Measurements from ENCODE around the gene DPPA3. TPM values are rescaled to one million over a fixed set of nuclear protein-coding genes. Genes with fewer than 3 reads are reported as not detected.
"Not testable (repeated sequence)": the region's sequence is repeated elsewhere in the genome, so short reads cannot be mapped to it uniquely, and the experiment has no call there.

The DPPA3 gene
- total and polyA plus RNA-seq, 2 donors (not counting 1 experiment from before 2014, with no cell fraction given) = not detected

DNA sequence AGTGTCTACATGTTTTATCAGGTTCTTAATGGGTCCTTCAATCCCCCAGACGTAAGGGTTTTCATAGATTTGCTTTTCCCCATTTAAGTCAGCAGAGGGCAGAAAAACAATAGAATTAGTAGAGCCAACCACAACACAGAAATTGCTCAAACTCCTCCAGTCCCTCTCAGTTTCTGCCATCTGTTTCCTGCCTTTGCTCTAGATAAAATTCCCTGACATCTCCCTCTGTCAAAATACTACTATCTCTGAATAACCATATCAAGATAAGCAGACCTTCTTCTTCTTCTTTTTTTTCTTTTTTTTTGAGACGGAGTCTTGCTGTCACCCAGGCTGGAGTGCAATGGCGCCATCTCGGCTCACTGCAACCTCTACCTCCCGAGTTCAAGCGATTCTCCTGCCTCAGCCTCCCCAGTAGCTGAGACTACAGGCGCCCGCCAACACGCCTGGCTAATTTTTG, 33.8 kb upstream of the DPPA3 start:
- H3K36me3 ChIP-seq (ENCODE audit: control insufficient read depth, insufficient read depth, low read length); H3K9me3 ChIP-seq (ENCODE audit: control insufficient read depth, insufficient read depth, low read depth, low read length); H4K20me1 ChIP-seq (ENCODE audit: control insufficient read depth, extremely low read depth, insufficient read depth, low read length); H3K4me3 ChIP-seq (replicated peaks in 1 of 4; ENCODE audit: control extremely low read depth in 1 of 4, insufficient read depth in 1 of 4, low read depth in 3 of 4, low read length in 4 of 4); H2AFZ ChIP-seq (ENCODE audit: low read length); H3K27ac ChIP-seq (ENCODE audit: insufficient read depth, low read length); H3K4me1 ChIP-seq (ENCODE audit: control insufficient read depth, extremely low read depth, insufficient read depth, low read length); H3K9ac ChIP-seq (ENCODE audit: insufficient read depth, low read length); H3K27me3 ChIP-seq (ENCODE audit: control insufficient read depth, insufficient read depth, low read length); H3K79me2 ChIP-seq (ENCODE audit: control insufficient read depth, insufficient read depth, low read length); H3K4me2 ChIP-seq (ENCODE audit: extremely low read depth, insufficient read depth, low read length): not testable (repeated sequence)
- TF ChIP-seq, protein P1, sequence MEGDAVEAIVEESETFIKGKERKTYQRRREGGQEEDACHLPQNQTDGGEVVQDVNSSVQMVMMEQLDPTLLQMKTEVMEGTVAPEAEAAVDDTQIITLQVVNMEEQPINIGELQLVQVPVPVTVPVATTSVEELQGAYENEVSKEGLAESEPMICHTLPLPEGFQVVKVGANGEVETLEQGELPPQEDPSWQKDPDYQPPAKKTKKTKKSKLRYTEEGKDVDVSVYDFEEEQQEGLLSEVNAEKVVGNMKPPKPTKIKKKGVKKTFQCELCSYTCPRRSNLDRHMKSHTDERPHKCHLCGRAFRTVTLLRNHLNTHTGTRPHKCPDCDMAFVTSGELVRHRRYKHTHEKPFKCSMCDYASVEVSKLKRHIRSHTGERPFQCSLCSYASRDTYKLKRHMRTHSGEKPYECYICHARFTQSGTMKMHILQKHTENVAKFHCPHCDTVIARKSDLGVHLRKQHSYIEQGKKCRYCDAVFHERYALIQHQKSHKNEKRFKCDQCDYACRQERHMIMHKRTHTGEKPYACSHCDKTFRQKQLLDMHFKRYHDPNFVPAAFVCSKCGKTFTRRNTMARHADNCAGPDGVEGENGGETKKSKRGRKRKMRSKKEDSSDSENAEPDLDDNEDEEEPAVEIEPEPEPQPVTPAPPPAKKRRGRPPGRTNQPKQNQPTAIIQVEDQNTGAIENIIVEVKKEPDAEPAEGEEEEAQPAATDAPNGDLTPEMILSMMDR (conservative IDR thresholded peaks at IDR 0.05 in 1 of 2, IDR thresholded peaks at IDR 0.05 in 1 of 2; ENCODE audit: low read depth in 1 of 2, low read length in 2 of 2) = peak; percentile 38 to 44
- DNase-seq (ENCODE audit: low read depth in 2 of 2) = peak; percentile 5 to 45

DNA sequence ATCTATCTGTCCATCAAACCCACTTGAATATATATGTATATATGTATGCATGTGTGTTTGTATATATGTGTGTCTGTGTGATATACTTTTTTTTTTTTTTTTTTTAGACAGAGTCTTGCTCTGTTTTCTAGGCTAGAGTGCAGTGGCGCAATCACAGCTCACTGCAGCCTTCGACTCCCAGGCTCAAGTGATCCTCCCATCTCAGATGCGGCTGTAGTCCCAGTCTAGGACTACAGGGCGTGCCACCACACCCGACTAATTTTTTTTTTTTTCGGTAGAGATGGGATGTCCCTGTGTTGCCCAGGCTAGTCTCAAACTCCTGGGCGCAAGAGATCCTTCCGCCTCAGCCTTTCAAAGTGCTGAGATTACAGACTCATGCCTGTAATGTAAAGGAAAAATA, 32.5 kb upstream of the DPPA3 start:
- Histone ChIP-seq H3K9ac (ENCODE audit: insufficient read depth, low read length) (no peak overlapping the region), H3K9me3 (ENCODE audit: control insufficient read depth, insufficient read depth, low read depth, low read length) (no peaks in the 10 kb centered on the region), H4K20me1 (ENCODE audit: control insufficient read depth, extremely low read depth, insufficient read depth, low read length) (no peaks in the 10 kb centered on the region), H3K4me2 (ENCODE audit: extremely low read depth, insufficient read depth, low read length) (no peak overlapping the region), H3K27ac (ENCODE audit: insufficient read depth, low read length) (no peak overlapping the region), H2AFZ (ENCODE audit: low read length) (no peak overlapping the region), H3K27me3 (ENCODE audit: control insufficient read depth, insufficient read depth, low read length) (no peaks in the 10 kb centered on the region), H3K4me1 (ENCODE audit: control insufficient read depth, extremely low read depth, insufficient read depth, low read length) (no peaks in the 10 kb centered on the region), H3K4me3 (replicated peaks in 1 of 4; ENCODE audit: control extremely low read depth in 1 of 4, insufficient read depth in 1 of 4, low read depth in 3 of 4, low read length in 4 of 4) (no peak overlapping the region), H3K79me2 (ENCODE audit: control insufficient read depth, insufficient read depth, low read length) (no peaks in the 10 kb centered on the region), H3K36me3 (ENCODE audit: control insufficient read depth, insufficient read depth, low read length) (no peaks in the 10 kb centered on the region)
- no peak for TF ChIP-seq EZH2 (IDR thresholded peaks at IDR 0.05; ENCODE audit: low read length, missing control alignments)
- TF ChIP-seq, protein P1 (conservative IDR thresholded peaks at IDR 0.05 in 1 of 2, IDR thresholded peaks at IDR 0.05 in 1 of 2; ENCODE audit: low read depth in 1 of 2, low read length in 2 of 2) = no peak
- no peak for DNase-seq (ENCODE audit: low read depth in 2 of 2)

DNA sequence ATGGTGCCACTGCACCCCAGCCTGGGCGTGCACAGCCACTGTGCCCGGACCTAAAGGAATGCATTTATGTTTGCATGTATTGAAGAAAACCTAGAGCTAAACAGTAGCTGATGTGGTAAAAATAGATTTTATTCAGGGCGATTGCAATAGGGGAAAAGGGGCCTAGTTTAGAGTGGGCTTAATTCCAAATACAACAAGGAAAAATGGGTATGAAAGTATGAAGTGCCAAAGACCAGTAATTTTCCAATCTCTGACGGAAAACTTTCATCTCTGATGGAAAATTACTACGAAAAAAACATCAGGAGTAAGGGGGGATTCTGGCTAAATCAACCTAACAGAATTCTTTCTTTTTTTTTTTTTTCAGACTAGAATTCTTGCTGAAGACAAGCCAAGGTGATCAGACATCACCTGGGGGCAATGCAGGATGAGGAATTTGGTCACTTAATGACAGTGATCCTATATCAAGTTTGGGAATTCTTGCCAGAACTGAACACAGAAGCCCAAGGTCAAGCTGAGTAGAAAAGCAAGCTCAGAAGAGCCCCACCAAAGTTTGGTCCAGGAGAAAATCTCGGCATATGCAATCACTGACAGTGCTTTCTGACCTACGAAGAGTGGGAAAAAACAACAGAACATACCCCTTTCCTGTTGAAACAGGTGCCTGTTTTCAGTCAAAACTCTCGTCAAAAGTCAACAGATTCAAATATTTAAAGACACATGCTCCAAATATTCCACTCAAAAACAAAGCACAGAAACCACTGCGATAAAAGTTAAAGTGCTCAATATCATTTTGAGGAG, 31.8 kb upstream of the DPPA3 start:
- H3K9ac ChIP-seq (ENCODE audit: insufficient read depth, low read length) = no peak overlapping the region
- no peak overlapping the region for H3K4me2 ChIP-seq (ENCODE audit: extremely low read depth, insufficient read depth, low read length)
- H3K27me3 ChIP-seq (ENCODE audit: control insufficient read depth, insufficient read depth, low read length) = no peaks in the 10 kb centered on the region
- H3K36me3 ChIP-seq (ENCODE audit: control insufficient read depth, insufficient read depth, low read length) = no peaks in the 10 kb centered on the region
- H3K4me3 ChIP-seq (replicated peaks in 1 of 4; ENCODE audit: control extremely low read depth in 1 of 4, insufficient read depth in 1 of 4, low read depth in 3 of 4, low read length in 4 of 4) = no peak overlapping the region
- H4K20me1 ChIP-seq (ENCODE audit: control insufficient read depth, extremely low read depth, insufficient read depth, low read length) = no peaks in the 10 kb centered on the region
- H3K79me2 ChIP-seq (ENCODE audit: control insufficient read depth, insufficient read depth, low read length) = no peaks in the 10 kb centered on the region
- H3K4me1 ChIP-seq (ENCODE audit: control insufficient read depth, extremely low read depth, insufficient read depth, low read length) = no peaks in the 10 kb centered on the region
- TF ChIP-seq, protein P1 (conservative IDR thresholded peaks at IDR 0.05 in 1 of 2, IDR thresholded peaks at IDR 0.05 in 1 of 2; ENCODE audit: low read depth in 1 of 2, low read length in 2 of 2) = no peak
- TF ChIP-seq EZH2 (IDR thresholded peaks at IDR 0.05; ENCODE audit: low read length, missing control alignments) = no peak
- no peak for DNase-seq (ENCODE audit: low read depth in 2 of 2)
- no peak overlapping the region for H2AFZ ChIP-seq (ENCODE audit: low read length)
- no peak overlapping the region for H3K27ac ChIP-seq (ENCODE audit: insufficient read depth, low read length)
- H3K9me3 ChIP-seq (ENCODE audit: control insufficient read depth, insufficient read depth, low read depth, low read length) = no peaks in the 10 kb centered on the region
